ENCODE measurements around the gene BCO2.

GRCh38 chr11:112172362-112172994 is 2.8 kb upstream of the BCO2 start:
- TF ChIP-seq, protein P1, sequence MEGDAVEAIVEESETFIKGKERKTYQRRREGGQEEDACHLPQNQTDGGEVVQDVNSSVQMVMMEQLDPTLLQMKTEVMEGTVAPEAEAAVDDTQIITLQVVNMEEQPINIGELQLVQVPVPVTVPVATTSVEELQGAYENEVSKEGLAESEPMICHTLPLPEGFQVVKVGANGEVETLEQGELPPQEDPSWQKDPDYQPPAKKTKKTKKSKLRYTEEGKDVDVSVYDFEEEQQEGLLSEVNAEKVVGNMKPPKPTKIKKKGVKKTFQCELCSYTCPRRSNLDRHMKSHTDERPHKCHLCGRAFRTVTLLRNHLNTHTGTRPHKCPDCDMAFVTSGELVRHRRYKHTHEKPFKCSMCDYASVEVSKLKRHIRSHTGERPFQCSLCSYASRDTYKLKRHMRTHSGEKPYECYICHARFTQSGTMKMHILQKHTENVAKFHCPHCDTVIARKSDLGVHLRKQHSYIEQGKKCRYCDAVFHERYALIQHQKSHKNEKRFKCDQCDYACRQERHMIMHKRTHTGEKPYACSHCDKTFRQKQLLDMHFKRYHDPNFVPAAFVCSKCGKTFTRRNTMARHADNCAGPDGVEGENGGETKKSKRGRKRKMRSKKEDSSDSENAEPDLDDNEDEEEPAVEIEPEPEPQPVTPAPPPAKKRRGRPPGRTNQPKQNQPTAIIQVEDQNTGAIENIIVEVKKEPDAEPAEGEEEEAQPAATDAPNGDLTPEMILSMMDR (IDR thresholded peaks at IDR 0.05): no peak
- no peak for TF ChIP-seq POLR2A (IDR thresholded peaks at IDR 0.05)
- TF ChIP-seq POLR2AphosphoS5 (IDR thresholded peaks at IDR 0.05): no peak

Data from upper lobe of left lung (tissue), 4 donors.